Neural crest cell (in vitro differentiated cells): ENCODE data around the gene GABPA. TPM values are rescaled to one million over a fixed set of nuclear protein-coding genes. Genes with fewer than 3 reads are reported as not detected.

Experiments used
- DNase-seq: peaks from one replicate; pipeline ENCODE4 v3.0.0; 2021; ENCODE audit warnings: low read depth, mixed read lengths, low spot score
- H3K27ac Mint-ChIP-seq: one replicate; pipeline ENCODE4 v1.8.0; 2021; ENCODE audit warnings: mild to moderate bottlenecking, mixed read lengths; ENCODE audit not compliant: unreplicated experiment
- H3K27me3 Mint-ChIP-seq: 2 replicates; pipeline ENCODE4 v1.8.0; 2021; ENCODE audit warnings: low read depth, mild to moderate bottlenecking, mixed read lengths
- H3K36me3 Mint-ChIP-seq: 2 replicates; pipeline ENCODE4 v1.8.0; 2021; ENCODE audit warnings: low read depth, mild to moderate bottlenecking, mixed read lengths
- H3K4me1 Mint-ChIP-seq: 2 replicates; pipeline ENCODE4 v1.8.0; 2021; ENCODE audit warnings: mixed read lengths
- H3K4me3 Mint-ChIP-seq: one replicate; pipeline ENCODE4 v1.8.0; 2021; ENCODE audit warnings: mild to moderate bottlenecking, mixed read lengths
- H3K9me3 Mint-ChIP-seq: 2 replicates; pipeline ENCODE4 v1.8.0; 2021; ENCODE audit warnings: mixed read lengths
- total RNA-seq: library from RNA; stranded (reverse); gene quantifications from 2 replicates; pipeline ENCODE4 v1.2.1, GENCODE V29; 2021
- TF ChIP-seq, protein P1 (sequence below): fragments of 200-600 bp; sonication (generic); conservative IDR thresholded peaks from 2 replicates; pipeline ENCODE4 v1.5.0; 2021; ENCODE audit warnings: antibody characterized with exemption, mild to moderate bottlenecking

Gene GABPA
- total RNA-seq, 1 donor from 2014 or later, result 23.3 TPM

DNA sequence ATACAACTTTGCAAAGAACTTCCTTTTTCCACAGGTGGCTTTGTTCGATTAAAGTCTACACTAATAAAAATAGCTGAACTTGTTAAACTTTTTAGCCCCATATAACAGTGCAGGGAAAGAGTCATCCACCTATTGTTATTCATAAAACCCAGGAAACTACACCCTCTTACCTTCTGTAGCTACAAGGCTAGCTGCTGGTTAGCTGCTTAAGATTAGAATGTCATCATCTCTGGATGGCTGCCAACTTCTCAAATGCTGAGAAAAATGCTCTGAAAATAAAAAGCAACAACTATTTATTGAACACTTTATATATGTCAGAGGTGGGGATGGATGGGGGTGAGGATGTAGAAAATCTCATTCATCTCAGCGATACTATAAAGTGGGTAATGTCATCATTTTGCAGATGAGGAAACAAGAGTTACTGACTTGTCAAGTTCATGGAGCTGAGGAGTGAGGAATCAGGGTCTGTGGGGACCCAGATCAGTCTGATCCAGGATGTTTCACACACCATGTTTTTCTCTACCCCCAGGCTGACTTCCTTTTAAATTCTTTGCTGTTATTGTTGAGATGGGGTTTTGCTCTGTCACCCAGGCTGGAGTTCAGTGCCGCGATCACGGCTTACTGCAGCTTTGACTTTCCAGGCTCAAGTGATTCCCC, 17.2 kb upstream of the GABPA start:
- no peaks in the 10 kb centered on the region for H3K27me3 Mint-ChIP-seq
- DNase-seq, result no peak
- no peak overlapping the region for H3K4me3 Mint-ChIP-seq
- H3K9me3 Mint-ChIP-seq, result no peaks in the 10 kb centered on the region
- TF ChIP-seq, protein P1, sequence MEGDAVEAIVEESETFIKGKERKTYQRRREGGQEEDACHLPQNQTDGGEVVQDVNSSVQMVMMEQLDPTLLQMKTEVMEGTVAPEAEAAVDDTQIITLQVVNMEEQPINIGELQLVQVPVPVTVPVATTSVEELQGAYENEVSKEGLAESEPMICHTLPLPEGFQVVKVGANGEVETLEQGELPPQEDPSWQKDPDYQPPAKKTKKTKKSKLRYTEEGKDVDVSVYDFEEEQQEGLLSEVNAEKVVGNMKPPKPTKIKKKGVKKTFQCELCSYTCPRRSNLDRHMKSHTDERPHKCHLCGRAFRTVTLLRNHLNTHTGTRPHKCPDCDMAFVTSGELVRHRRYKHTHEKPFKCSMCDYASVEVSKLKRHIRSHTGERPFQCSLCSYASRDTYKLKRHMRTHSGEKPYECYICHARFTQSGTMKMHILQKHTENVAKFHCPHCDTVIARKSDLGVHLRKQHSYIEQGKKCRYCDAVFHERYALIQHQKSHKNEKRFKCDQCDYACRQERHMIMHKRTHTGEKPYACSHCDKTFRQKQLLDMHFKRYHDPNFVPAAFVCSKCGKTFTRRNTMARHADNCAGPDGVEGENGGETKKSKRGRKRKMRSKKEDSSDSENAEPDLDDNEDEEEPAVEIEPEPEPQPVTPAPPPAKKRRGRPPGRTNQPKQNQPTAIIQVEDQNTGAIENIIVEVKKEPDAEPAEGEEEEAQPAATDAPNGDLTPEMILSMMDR, result no peak
- H3K36me3 Mint-ChIP-seq, result peaks cover 11% of the 10 kb centered on the region
- no peak overlapping the region for H3K27ac Mint-ChIP-seq
- peaks cover 5% of the 10 kb centered on the region for H3K4me1 Mint-ChIP-seq

DNA sequence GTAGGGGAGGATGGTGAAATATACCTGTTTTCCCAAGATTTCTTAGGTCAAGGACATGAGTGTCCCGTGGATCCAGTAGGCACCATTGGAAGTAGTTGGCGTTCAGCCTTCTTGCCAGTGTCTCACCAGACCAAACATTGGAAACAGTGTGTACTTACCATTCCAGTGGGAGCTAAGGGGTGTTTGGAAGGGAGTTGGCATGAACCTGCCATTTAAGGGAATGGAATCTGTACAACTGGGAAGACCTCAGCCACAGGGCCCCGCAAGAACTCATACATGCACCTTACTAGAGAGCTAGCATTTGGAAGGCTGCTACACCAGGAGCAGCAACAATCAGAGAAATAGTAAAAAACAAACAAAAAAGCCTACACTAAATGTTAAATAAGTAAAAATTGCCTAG, 12.8 kb upstream of the GABPA start:
- Mint-ChIP-seq H3K9me3 (no peaks in the 10 kb centered on the region), H3K4me1 (peaks cover 5% of the 10 kb centered on the region), H3K36me3 (peaks cover 25% of the 10 kb centered on the region), H3K4me3 (no peak overlapping the region), H3K27ac (no peak overlapping the region), H3K27me3 (no peaks in the 10 kb centered on the region)
- TF ChIP-seq, protein P1, result no peak
- no peak for DNase-seq

DNA sequence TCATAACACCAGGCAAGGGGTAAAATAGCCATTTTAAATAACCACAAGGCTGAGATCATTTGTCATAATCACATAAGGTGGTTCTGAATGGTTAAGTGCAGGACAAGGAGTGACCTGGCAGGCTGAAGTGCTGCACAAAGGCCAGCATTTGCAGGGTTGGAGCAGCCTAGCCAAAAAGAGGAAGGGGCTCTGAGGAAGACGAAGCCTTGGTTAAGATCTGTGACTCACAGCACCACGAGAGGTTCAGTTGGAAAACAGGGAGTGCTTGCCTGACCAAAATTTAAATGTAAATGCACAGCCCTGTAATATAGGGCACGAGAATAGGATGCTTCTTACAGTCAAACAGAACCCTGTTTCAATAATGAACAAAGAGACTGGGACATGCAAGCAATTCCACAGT, 12.1 kb upstream of the GABPA start:
- H3K27me3 Mint-ChIP-seq, result no peaks in the 10 kb centered on the region
- H3K9me3 Mint-ChIP-seq, result no peaks in the 10 kb centered on the region
- no peak overlapping the region for H3K27ac Mint-ChIP-seq
- H3K4me3 Mint-ChIP-seq, result no peak overlapping the region
- TF ChIP-seq, protein P1, result no peak
- H3K4me1 Mint-ChIP-seq, result peaks cover 5% of the 10 kb centered on the region
- no peak for DNase-seq
- peaks cover 25% of the 10 kb centered on the region for H3K36me3 Mint-ChIP-seq

DNA sequence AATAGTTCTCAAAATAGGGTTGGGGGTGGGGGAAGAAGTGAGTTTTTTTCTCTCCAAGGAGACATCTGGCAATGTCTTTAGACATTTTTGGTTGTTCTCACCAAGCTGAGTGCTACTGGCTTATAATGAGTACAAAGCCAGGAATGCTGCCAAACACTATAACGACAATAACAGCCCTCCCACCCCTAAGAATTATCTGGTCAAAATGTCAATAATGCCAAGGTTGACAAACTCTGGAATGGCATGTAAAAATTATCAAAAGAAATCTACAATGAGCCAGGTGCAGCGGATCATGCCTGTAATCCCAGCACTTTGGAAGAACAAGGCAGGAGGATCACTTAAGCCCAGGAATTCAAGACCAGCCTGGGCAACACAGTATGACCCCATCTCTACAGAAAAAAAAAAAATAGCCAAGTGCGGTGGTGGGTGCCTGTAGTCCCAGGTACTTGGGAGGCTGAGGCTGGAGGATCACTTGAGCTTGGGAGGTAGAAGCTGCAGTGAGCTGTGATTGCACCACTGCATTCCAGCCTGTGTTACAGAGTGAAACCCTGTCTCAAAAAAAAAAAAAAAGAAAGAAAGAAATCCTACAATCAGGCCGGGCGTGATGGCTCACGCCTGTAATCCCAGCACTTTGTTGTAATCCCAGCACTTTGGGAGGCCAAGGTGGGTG, 2.5 kb upstream of the GABPA start:
- H3K36me3 Mint-ChIP-seq, result peaks cover 8% of the 10 kb centered on the region
- no peaks in the 10 kb centered on the region for H3K9me3 Mint-ChIP-seq
- peaks cover 31% of the 10 kb centered on the region for H3K4me1 Mint-ChIP-seq
- peak overlapping the region; percentile 64 for H3K4me3 Mint-ChIP-seq
- TF ChIP-seq, protein P1, result no peak
- H3K27ac Mint-ChIP-seq, result no peak overlapping the region
- no peaks in the 10 kb centered on the region for H3K27me3 Mint-ChIP-seq
- no peak for DNase-seq

DNA sequence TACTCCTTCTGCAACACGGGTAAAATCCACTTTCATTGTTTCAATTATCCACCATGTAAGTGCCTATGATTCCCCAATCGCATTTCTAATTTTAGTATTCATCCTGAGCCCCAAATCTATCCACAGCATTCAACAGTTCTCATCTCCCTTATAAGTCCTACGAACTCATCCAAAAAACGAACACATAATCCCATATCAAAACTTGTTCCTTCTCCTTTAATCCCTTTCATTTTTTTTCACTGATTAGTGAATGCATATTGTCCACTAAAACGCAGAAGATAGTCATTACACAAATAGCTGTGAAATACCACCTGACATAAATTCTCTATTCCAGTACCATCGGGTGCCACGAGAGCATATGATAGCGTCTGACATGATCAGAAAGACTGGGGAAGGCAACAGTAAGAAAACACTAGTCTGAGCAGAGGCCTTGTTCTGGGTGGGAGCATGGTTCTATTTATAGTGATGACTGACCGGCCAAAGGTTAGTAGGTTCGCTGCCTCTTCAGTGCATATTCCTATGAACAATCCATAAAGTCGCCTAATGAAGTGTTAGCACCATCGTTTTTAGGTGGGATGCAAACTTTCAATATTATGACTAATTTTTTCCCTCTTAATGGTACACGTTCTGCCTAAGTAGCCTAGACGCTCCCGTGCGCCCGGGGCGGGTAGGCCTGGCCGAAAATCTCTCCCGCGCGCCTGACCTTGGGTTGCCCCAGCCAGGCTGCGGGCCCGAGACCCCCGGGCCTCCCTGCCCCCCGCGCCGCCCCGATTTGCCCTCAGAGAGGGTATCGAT, 716 bp upstream of the GABPA start:
- peaks cover 3% of the 10 kb centered on the region for H3K36me3 Mint-ChIP-seq
- peak overlapping the region; percentile 100 for H3K4me3 Mint-ChIP-seq
- H3K27me3 Mint-ChIP-seq, result no peaks in the 10 kb centered on the region
- no peaks in the 10 kb centered on the region for H3K9me3 Mint-ChIP-seq
- H3K4me1 Mint-ChIP-seq, result peaks cover 37% of the 10 kb centered on the region
- TF ChIP-seq, protein P1, result no peak
- DNase-seq, result no peak
- H3K27ac Mint-ChIP-seq, result peak overlapping the region; percentile 100
